Fibroblast of pulmonary artery (primary cell): ENCODE data around the gene MMP28.

Source experiments
- DNase-seq: peaks from one replicate; pipeline ENCODE4 v3.0.0-alpha.2; 2010; ENCODE audit warnings: low read depth
- H3K4me3 ChIP-seq: replicated peaks from 2 replicates; pipeline ENCODE4 v1.5.1; 2011; ENCODE audit warnings: low read depth, mild to moderate bottlenecking, control low read depth, low read length, moderate library complexity
- TF ChIP-seq, protein P1 (sequence below): IDR thresholded peaks from 2 replicates; pipeline ENCODE4 v1.5.1; 2011; ENCODE audit warnings: mild to moderate bottlenecking, control low read depth, low read length, inconsistent platforms; ENCODE audit errors: missing control alignments

MMP28 gene

DNA sequence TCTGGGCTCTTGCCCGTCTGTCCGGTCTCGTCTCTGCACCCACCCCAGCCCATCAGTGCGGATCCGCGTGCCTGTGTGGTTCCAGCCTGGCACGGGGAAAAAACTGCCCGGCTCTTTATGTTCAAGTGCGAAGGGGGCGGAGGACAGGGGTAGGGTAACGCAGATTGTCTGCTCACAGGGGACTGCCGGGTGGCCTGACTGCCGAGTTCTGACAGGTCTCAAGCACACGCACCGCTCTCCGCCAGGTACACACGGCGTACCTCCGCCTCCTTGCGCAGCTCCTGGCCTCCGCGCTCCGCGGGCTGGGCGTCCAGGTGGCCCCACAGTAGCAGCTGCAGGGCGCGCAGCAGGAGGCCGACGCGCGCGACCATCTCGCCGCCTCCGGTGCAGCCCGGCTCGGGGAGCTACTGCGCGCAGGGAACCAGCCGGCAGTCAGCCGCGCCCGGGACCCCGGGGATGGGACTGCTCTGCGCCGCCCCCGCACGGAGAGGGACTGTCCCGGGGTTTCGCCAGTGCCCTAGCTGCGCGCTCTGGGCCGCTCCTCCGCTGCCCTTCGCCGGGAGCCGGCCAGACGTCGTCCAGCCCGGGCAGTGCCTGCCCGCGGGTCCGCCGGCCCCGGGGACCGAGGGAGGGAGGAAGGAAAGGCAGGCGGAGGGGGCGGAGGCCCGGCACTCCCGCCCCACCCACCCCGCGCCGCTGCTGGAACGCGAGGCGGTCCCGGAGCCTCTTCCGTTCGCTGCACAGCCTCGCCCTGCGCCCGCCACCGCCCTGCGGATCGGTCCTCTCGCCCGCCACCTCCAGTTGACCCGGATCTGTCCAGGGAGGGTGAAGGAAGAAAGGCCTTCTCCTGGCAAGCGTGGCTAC lies at the start of gene MMP28:
Gene MMP28 (minus strand): TSS at position 635 of the 864 bp plus-strand sequence. CDS start 264 bp downstream, at position 371.
- peak within 1 kb of the TSS; percentile 37 for H3K4me3 ChIP-seq
- DNase-seq = no peak
- TF ChIP-seq, protein P1, sequence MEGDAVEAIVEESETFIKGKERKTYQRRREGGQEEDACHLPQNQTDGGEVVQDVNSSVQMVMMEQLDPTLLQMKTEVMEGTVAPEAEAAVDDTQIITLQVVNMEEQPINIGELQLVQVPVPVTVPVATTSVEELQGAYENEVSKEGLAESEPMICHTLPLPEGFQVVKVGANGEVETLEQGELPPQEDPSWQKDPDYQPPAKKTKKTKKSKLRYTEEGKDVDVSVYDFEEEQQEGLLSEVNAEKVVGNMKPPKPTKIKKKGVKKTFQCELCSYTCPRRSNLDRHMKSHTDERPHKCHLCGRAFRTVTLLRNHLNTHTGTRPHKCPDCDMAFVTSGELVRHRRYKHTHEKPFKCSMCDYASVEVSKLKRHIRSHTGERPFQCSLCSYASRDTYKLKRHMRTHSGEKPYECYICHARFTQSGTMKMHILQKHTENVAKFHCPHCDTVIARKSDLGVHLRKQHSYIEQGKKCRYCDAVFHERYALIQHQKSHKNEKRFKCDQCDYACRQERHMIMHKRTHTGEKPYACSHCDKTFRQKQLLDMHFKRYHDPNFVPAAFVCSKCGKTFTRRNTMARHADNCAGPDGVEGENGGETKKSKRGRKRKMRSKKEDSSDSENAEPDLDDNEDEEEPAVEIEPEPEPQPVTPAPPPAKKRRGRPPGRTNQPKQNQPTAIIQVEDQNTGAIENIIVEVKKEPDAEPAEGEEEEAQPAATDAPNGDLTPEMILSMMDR = no peak

DNA sequence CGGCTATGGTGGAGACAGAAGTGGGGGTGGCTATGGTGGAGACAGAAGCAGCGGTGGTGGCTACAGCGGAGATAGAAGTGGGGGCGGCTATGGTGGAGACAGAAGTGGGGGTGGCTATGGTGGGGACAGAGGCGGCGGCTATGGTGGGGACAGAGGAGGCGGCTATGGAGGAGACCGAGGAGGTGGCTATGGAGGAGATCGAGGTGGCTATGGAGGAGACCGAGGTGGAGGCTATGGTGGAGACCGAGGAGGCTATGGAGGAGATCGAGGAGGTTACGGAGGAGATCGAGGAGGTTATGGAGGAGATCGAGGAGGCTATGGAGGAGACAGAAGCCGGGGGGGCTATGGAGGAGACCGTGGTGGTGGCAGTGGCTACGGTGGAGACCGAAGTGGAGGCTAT lies 49.1 kb upstream of the MMP28 start:
- no peak for DNase-seq

GRCh38 chr17:35843698-35844097 lies 48.3 kb upstream of the MMP28 start:
- DNase-seq = no peak
- TF ChIP-seq, protein P1 = no peak
- H3K4me3 ChIP-seq = no peak overlapping the region

More for the DNA sequence above, 49.1 kb upstream of the MMP28 start:
- TF ChIP-seq, protein P1 = no peak
- no peak overlapping the region for H3K4me3 ChIP-seq

DNA sequence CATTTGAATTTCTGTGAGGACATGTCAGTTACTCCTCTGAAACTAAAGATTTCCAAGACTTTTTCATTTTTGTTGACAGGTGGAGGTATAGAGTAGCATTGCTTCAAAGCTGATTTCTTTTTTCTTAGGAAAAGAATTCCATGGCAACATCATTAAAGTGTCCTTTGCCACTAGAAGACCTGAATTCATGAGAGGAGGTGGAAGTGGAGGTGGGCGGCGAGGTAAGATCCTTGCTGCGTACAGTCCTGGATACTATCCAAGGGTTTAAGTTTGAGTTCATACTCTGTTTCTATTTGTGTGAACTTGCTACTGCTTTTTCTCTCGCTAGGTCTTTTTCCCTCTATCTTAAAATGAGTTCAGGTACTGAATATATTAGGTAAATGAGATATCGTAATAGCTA lies 46.8 kb upstream of the MMP28 start:
- TF ChIP-seq, protein P1 = no peak
- no peak for DNase-seq
- no peak overlapping the region for H3K4me3 ChIP-seq

DNA sequence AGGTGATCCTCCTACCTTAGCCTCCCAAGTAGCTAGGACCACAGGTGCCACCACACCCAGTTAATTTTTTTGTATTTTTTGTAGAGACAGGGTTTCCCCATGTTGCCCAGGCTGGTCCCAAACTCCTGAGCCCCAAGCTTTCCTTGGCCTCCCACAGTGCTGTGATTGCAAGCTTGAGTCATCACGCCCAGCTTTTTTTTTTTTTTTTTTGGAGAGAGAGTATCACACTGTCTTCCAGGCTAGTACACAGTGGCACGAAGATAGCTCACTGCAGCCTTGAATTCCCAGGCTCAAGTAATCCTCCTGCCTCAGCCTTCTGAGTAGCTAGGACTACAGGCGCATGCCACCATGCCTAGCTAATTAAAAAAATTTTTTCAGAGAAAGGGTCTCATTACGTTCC lies 46.1 kb upstream of the MMP28 start:
- H3K4me3 ChIP-seq = no peak overlapping the region
- TF ChIP-seq, protein P1 = no peak
- DNase-seq = peak; percentile 32

GRCh38 chr17:35841101-35841500 lies 45.7 kb upstream of the MMP28 start:
- no peak for DNase-seq
- TF ChIP-seq, protein P1 = no peak
- H3K4me3 ChIP-seq = no peak overlapping the region

DNA sequence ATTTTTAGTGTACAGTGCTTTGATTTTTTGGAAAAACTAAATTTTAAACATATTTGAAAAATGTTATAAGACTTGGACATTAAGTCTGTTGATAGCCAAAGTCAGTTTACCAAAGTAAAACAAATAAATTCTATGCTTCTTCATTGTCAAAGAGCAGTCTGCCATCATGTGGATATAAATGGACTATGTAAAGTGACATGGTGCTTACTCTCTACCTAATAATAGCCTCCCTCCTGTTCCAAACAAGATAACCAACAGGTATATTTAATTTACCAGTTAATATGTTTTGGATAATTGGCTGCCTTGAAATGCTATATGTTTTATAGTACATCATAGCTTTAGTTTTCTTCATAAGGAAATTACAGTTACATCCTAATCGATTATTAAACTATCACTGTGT lies 29.8 kb upstream of the MMP28 start:
- no peak overlapping the region for H3K4me3 ChIP-seq
- no peak for DNase-seq
- TF ChIP-seq, protein P1 = no peak
